A549 (cell line): ENCODE measurements around the gene H6PD.

Experiments used
- BHLHE40 ChIP-seq: IDR thresholded peaks from 2 replicates; pipeline ENCODE4 v1.6.1; 2012; ENCODE audit warnings: low read depth, low read length, inconsistent platforms
- CTCF ChIP-seq: fragments of >200 bp; sonication (Bioruptor Twin); formaldehyde crosslinking; IDR thresholded peaks from 3 replicates; pipeline ENCODE4 v1.5.1; 2016
- EP300 ChIP-seq, 2 experiments: fragments of >200 bp; sonication (Bioruptor Twin); formaldehyde crosslinking; IDR thresholded peaks; 2 replicates in 1 of 2; 3 replicates in 1 of 2; pipeline ENCODE4 v1.6.1; 2016 to 2017
- HOXA7 ChIP-seq: fragments of 250-450 bp; sonication (Bioruptor Pico); IDR thresholded peaks from 2 replicates; pipeline ENCODE4 v1.5.0; 2020; ENCODE audit warnings: mild to moderate bottlenecking, moderate library complexity
- MAX ChIP-seq: IDR thresholded peaks from 2 replicates; pipeline ENCODE4 v1.6.1; 2012
- PBX3 ChIP-seq: IDR thresholded peaks from 2 replicates; pipeline ENCODE4 v1.6.1; 2012
- POLR2A ChIP-seq: IDR thresholded peaks from 2 replicates; pipeline ENCODE4 v1.6.1; 2012; ENCODE audit warnings: mild to moderate bottlenecking, low read length
- RAD21 ChIP-seq, 2 experiments: fragments of >200 bp in 1 of 2; sonication (Bioruptor Twin) in 1 of 2; formaldehyde crosslinking in 1 of 2; IDR thresholded peaks in 1 of 2; conservative IDR thresholded peaks in 1 of 2; 2 replicates in 1 of 2; 3 replicates in 1 of 2; pipeline ENCODE4 v1.6.1; 2012 to 2018; ENCODE audit warnings: inconsistent platforms in 1 of 2
- REST ChIP-seq: fragments of 200-600 bp; sonication (generic); IDR thresholded peaks from 2 replicates; pipeline ENCODE4 v1.6.1; 2016; ENCODE audit warnings: antibody characterized with exemption, mild to moderate bottlenecking, moderate library complexity
- USF2 ChIP-seq: fragments of 450-650 bp; IDR thresholded peaks from 2 replicates; pipeline ENCODE4 v1.6.1; 2014; ENCODE audit warnings: antibody characterized with exemption

- no peak for TF ChIP-seq CTCF
- TF ChIP-seq USF2 = no peak
- TF ChIP-seq REST = no peak
- no peak for TF ChIP-seq MAX
- TF ChIP-seq EP300 (IDR thresholded peaks at IDR 0.05) = no peak
- TF ChIP-seq RAD21 (conservative IDR thresholded peaks at IDR 0.05 in 1 of 2, IDR thresholded peaks at IDR 0.05 in 1 of 2) = peak in 1 of 2 experiments; percentile 18; a peak in 1 of 5 replicates
- no peak for TF ChIP-seq POLR2A
- TF ChIP-seq HOXA7 (CRISPR knock-in tag) = no peak
- TF ChIP-seq BHLHE40 = no peak
- TF ChIP-seq PBX3 = no peak
Measured at GRCh38 chr1:9294910-9295636, 60.5 kb downstream of the H6PD start.
